HEK293 (cell line): ENCODE results near the gene DPYSL5.

Experiments
- CTCF ChIA-PET: fragments of 350-600 bp; formaldehyde crosslinking; extraction: SDS; loops from one replicate; lab custom pipeline; 2021; ENCODE audit warnings: antibody characterized with exemption; lab: Yijun Ruan, JAX
- POLR2A ChIA-PET: fragments of 300-600 bp; formaldehyde crosslinking; extraction: SDS; loops from one replicate; lab custom pipeline; 2020; ENCODE audit warnings: antibody characterized with exemption, inconsistent platforms; lab: Yijun Ruan, JAX
- H3K27ac ChIP-seq: fragments of 200-500 bp; sonication (Bioruptor generic); 2 replicates; pipeline ENCODE4 v1.5.1; 2014; ENCODE audit warnings: low read depth, low read length, control low read depth, inconsistent platforms; ENCODE audit errors: extremely low read depth
- H3K36me3 ChIP-seq, 2 experiments: fragments of 200-500 bp in 1 of 2; sonication (Bioruptor generic) in 1 of 2; 1 replicate in 1 of 2; 2 replicates in 1 of 2; pipeline ENCODE4 v1.5.1; 2014 to 2017; ENCODE audit warnings: inconsistent platforms in 2 of 2, low read length in 2 of 2; ENCODE audit not compliant: control insufficient read depth in 2 of 2, insufficient read depth in 1 of 2
- H3K4me1 ChIP-seq: fragments of 200-500 bp; sonication (Bioruptor generic); 2 replicates; pipeline ENCODE4 v1.5.1; 2014; ENCODE audit warnings: mild to moderate bottlenecking, low read length, inconsistent platforms; ENCODE audit not compliant: control insufficient read depth, insufficient read depth
- H3K4me3 ChIP-seq: 2 replicates; pipeline ENCODE4 v1.5.1; 2011; ENCODE audit warnings: low read depth, mild to moderate bottlenecking, control low read depth, low read length, moderate library complexity
- H3K9me3 ChIP-seq: fragments of 200-500 bp; sonication (Bioruptor generic); 2 replicates; pipeline ENCODE4 v1.5.1; 2014; ENCODE audit warnings: low read depth, low read length, inconsistent platforms; ENCODE audit not compliant: control insufficient read depth, insufficient read depth
- EGR2 ChIP-seq: fragments of 450-650 bp; formaldehyde crosslinking; IDR thresholded peaks from 2 replicates; pipeline ENCODE4 v1.5.1; 2016; ENCODE audit warnings: low read depth, missing biosample characterization, missing genetic modification characterization
- HOXD13 ChIP-seq: sonication (generic); formaldehyde crosslinking; IDR thresholded peaks from 2 replicates; pipeline ENCODE4 v1.8.0; 2022; ENCODE audit warnings: missing genetic modification reagents, borderline replicate concordance
- KLF7 ChIP-seq: fragments of 450-650 bp; formaldehyde crosslinking; IDR thresholded peaks from 2 replicates; pipeline ENCODE4 v1.5.1; 2016; ENCODE audit warnings: missing biosample characterization, missing genetic modification characterization, borderline replicate concordance
- OSR2 ChIP-seq: fragments of 450-650 bp; formaldehyde crosslinking; IDR thresholded peaks from 2 replicates; pipeline ENCODE4 v1.5.1; 2016; ENCODE audit warnings: missing biosample characterization, missing genetic modification characterization
- REPIN1 ChIP-seq: fragments of 450-650 bp; formaldehyde crosslinking; IDR thresholded peaks from 2 replicates; pipeline ENCODE4 v1.5.1; 2017; ENCODE audit warnings: missing biosample characterization, missing genetic modification characterization, low read depth
- SCRT2 ChIP-seq: fragments of 450-650 bp; formaldehyde crosslinking; IDR thresholded peaks from 2 replicates; pipeline ENCODE4 v1.5.1; 2016; ENCODE audit warnings: missing biosample characterization, missing genetic modification characterization
- SP7 ChIP-seq: fragments of 450-650 bp; formaldehyde crosslinking; IDR thresholded peaks from 2 replicates; pipeline ENCODE4 v1.5.1; 2016; ENCODE audit warnings: missing biosample characterization, missing genetic modification characterization
- TCF7L2 ChIP-seq: IDR thresholded peaks from 2 replicates; pipeline ENCODE4 v1.6.1; 2011; ENCODE audit warnings: low read depth, mild to moderate bottlenecking, inconsistent platforms, low read length, moderate library complexity, borderline replicate concordance
- TSHZ1 ChIP-seq: fragments of 450-650 bp; formaldehyde crosslinking; IDR thresholded peaks from 2 replicates; pipeline ENCODE4 v1.5.1; 2016; ENCODE audit warnings: missing biosample characterization, missing genetic modification characterization, borderline replicate concordance
- ZBTB20 ChIP-seq: fragments of 450-650 bp; formaldehyde crosslinking; IDR thresholded peaks from 2 replicates; pipeline ENCODE4 v1.5.1; 2016; ENCODE audit warnings: missing biosample characterization, missing genetic modification characterization
- ZNF133 ChIP-seq: fragments of 450-650 bp; formaldehyde crosslinking; IDR thresholded peaks from 2 replicates; pipeline ENCODE4 v1.5.1; 2016; ENCODE audit warnings: missing biosample characterization, missing genetic modification characterization
- ZNF169 ChIP-seq: fragments of 450-650 bp; formaldehyde crosslinking; IDR thresholded peaks from 2 replicates; pipeline ENCODE4 v1.5.1; 2016; ENCODE audit warnings: missing biosample characterization, missing genetic modification characterization
- ZNF221 ChIP-seq: fragments of 450-650 bp; formaldehyde crosslinking; IDR thresholded peaks from 2 replicates; pipeline ENCODE4 v1.5.1; 2017; ENCODE audit warnings: missing biosample characterization, missing genetic modification characterization, borderline replicate concordance
- ZNF26 ChIP-seq: fragments of 450-650 bp; formaldehyde crosslinking; IDR thresholded peaks from 2 replicates; pipeline ENCODE4 v1.5.1; 2016; ENCODE audit warnings: missing biosample characterization, missing genetic modification characterization
- ZNF426 ChIP-seq: fragments of 450-650 bp; formaldehyde crosslinking; IDR thresholded peaks from 2 replicates; pipeline ENCODE4 v1.5.1; 2017; ENCODE audit warnings: missing biosample characterization, missing genetic modification characterization, mild to moderate bottlenecking, inconsistent platforms, moderate library complexity
- ZNF521 ChIP-seq: fragments of 450-650 bp; formaldehyde crosslinking; IDR thresholded peaks from 2 replicates; pipeline ENCODE4 v1.5.1; 2017; ENCODE audit warnings: missing biosample characterization, mild to moderate bottlenecking, missing genetic modification characterization
- ZNF692 ChIP-seq: fragments of 450-650 bp; formaldehyde crosslinking; IDR thresholded peaks from 2 replicates; pipeline ENCODE4 v1.5.1; 2016; ENCODE audit warnings: missing biosample characterization, missing genetic modification characterization
- ZNF76 ChIP-seq: fragments of 450-650 bp; formaldehyde crosslinking; IDR thresholded peaks from 2 replicates; pipeline ENCODE4; 2016; ENCODE audit warnings: low read depth, missing biosample characterization, missing genetic modification characterization, borderline replicate concordance
- ZNF776 ChIP-seq: fragments of 450-650 bp; formaldehyde crosslinking; IDR thresholded peaks from 2 replicates; pipeline ENCODE4 v1.5.0; 2017; ENCODE audit warnings: missing biosample characterization, missing genetic modification characterization, borderline replicate concordance
- ZNF777 ChIP-seq: fragments of 450-650 bp; formaldehyde crosslinking; IDR thresholded peaks from 2 replicates; pipeline ENCODE4 v1.5.1; 2017; ENCODE audit warnings: missing biosample characterization, missing genetic modification characterization, borderline replicate concordance
- ZNF785 ChIP-seq: fragments of 450-650 bp; formaldehyde crosslinking; IDR thresholded peaks from 2 replicates; pipeline ENCODE4 v1.5.1; 2016; ENCODE audit warnings: missing biosample characterization, missing genetic modification characterization
- ZNF830 ChIP-seq: fragments of 450-650 bp; IDR thresholded peaks from 2 replicates; pipeline ENCODE4 v1.5.0; 2018; ENCODE audit warnings: missing biosample characterization, missing genetic modification characterization, low read depth, mild to moderate bottlenecking, moderate library complexity

Gene DPYSL5

GRCh38 chr2:26957041-26957440 is 109.1 kb downstream of the DPYSL5 start:
- POLR2A ChIA-PET, result no interaction called here

GRCh38 chr2:26957534-26957933 is 109.6 kb downstream of the DPYSL5 start:
- POLR2A ChIA-PET, result no interaction called here
- peaks cover 5% of the 10 kb centered on the region; the same call in 1 of the 2 replicates for H3K4me1 ChIP-seq
- peak; percentile 94 for TF ChIP-seq OSR2 (tag by site-specific recombination)
- no peak for TF ChIP-seq REPIN1 (tag by site-specific recombination)
- no peak for TF ChIP-seq ZNF830
- TF ChIP-seq ZNF76, result no peak
- no peak for TF ChIP-seq SCRT2 (tag by site-specific recombination)
- TF ChIP-seq, all 188 proteins: peak for 1
- no peak overlapping the region for H3K27ac ChIP-seq
- CTCF ChIA-PET, result interaction anchor here (6.2 to 12.8 kb wide), 2 partner anchors 61 to 111 kb away, joined by 62 to 307 read pairs; no protein-coding TSS in a partner anchor
- H3K4me3 ChIP-seq, result no peak overlapping the region
- H3K9me3 ChIP-seq, result no peaks in the 10 kb centered on the region
- no peaks in the 10 kb centered on the region for H3K36me3 ChIP-seq

More at GRCh38 chr2:26957041-26957440, 109.1 kb downstream of the DPYSL5 start:
- no peaks in the 10 kb centered on the region for H3K36me3 ChIP-seq
- no peaks in the 10 kb centered on the region for H3K9me3 ChIP-seq
- no peak overlapping the region for H3K27ac ChIP-seq
- peaks cover 5% of the 10 kb centered on the region; the same call in 1 of the 2 replicates for H3K4me1 ChIP-seq
- H3K4me3 ChIP-seq, result no peak overlapping the region
- CTCF ChIA-PET, result interaction anchor here (6.2 to 12.8 kb wide), 2 partner anchors 62 to 111 kb away, joined by 62 to 307 read pairs; no protein-coding TSS in a partner anchor
- TF ChIP-seq SCRT2 (tag by site-specific recombination), result no peak
- no peak for TF ChIP-seq EGR2 (tag by site-specific recombination)
- no peak for TF ChIP-seq ZNF776
- no peak for TF ChIP-seq TSHZ1
- TF ChIP-seq ZBTB20 (tag by site-specific recombination), result no peak
- TF ChIP-seq ZNF777 (tag by site-specific recombination), result no peak
- TF ChIP-seq, all 188 proteins: peak for 0

- Histone ChIP-seq H3K27ac (no peak overlapping the region), H3K4me3 (no peak overlapping the region)
- no peak for TF ChIP-seq ZNF692
- no peak for TF ChIP-seq ZNF133 (tag by site-specific recombination)
- no peak for TF ChIP-seq ZNF521
- TF ChIP-seq HOXD13 (CRISPR knock-in tag), result no peak
- no peak for TF ChIP-seq ZNF785 (tag by site-specific recombination)
- no peak for TF ChIP-seq TCF7L2
- TF ChIP-seq ZNF169 (tag by site-specific recombination), result no peak
- TF ChIP-seq ZNF26 (tag by site-specific recombination), result no peak
- TF ChIP-seq KLF7 (tag by site-specific recombination), result no peak
- no peak for TF ChIP-seq ZNF221 (tag by site-specific recombination)
- no peak for TF ChIP-seq ZNF426 (tag by site-specific recombination)
- no peak for TF ChIP-seq SP7 (tag by site-specific recombination)
- TF ChIP-seq, all 188 proteins: peak for 0
- ChIA-PET CTCF (interaction anchor here (0.6 to 12.8 kb wide), 10 partner anchors 9 to 344 kb away, joined by 3 to 307 read pairs (median 6); no protein-coding TSS in a partner anchor), POLR2A (interaction anchor here (0.6 to 0.7 kb wide), 2 partner anchors 112 to 117 kb away, joined by 3 to 6 read pairs; partner anchors contain the start of gene DPYSL5)
- Histone ChIP-seq H3K4me1 (peaks cover 5% of the 10 kb centered on the region; the same call in 1 of the 2 replicates), H3K9me3 (no peaks in the 10 kb centered on the region), H3K36me3 (no peaks in the 10 kb centered on the region)
Observed at GRCh38 chr2:26959331-26959730, 111.4 kb downstream of the DPYSL5 start.
